Right cardiac atrium (tissue), 5 donors: ENCODE data around the gene MCM6. TPM values are rescaled to one million over a fixed set of nuclear protein-coding genes. Genes with fewer than 3 reads are reported as not detected.
"Not testable (repeated sequence)": the region's sequence is repeated elsewhere in the genome, so short reads cannot be mapped to it uniquely, and the experiment has no call there.

Experiments
- ATAC-seq, 2 donors: fragments of 200-7000 bp; cut with Tn5 transposase; one replicate each; pipeline versions ENCODE4 v1.8.0 to v1.9.1; 2020; ENCODE audit warnings: moderate library complexity in 2 of 2, mild to moderate bottlenecking in 1 of 2
- DNase-seq, 3 donors: peaks; one replicate each; pipeline ENCODE4 v3.0.0-alpha.2; 2020
- H3K27ac ChIP-seq: one replicate; pipeline ENCODE4 v1.5.1; 2013; ENCODE audit warnings: mild to moderate bottlenecking, low read length, control low read depth, moderate library complexity
- H3K27me3 ChIP-seq: one replicate; pipeline ENCODE4 v1.6.1; 2013; ENCODE audit not compliant: control insufficient read depth, insufficient read depth
- H3K4me1 ChIP-seq: one replicate; pipeline ENCODE4 v1.6.1; 2013; ENCODE audit warnings: low read length; ENCODE audit not compliant: control insufficient read depth, insufficient read depth
- H3K4me3 ChIP-seq: one replicate; pipeline ENCODE4 v1.5.1; 2013; ENCODE audit warnings: low read length, control low read depth
- H3K9me3 ChIP-seq: one replicate; pipeline ENCODE4 v1.6.1; 2013; ENCODE audit warnings: low read length; ENCODE audit not compliant: control insufficient read depth
- WGBS: extraction: QIAGEN DNeasy Blood & Tissue Kit; methylation state at CpG from one replicate; pipeline ENCODE4 v1.1.7; 2013; 5-methylcytosine and 5-hydroxymethylcytosine counted together
- intact Hi-C, 4 donors: fragments of 100-400 bp; cut with DNase I; formaldehyde crosslinking; loops; one replicate each; pipeline versions ENCODE4 v1.11.0 to v1.14.0; 2022 to 2023
- polyA plus RNA-seq: library from polyadenylated mRNA; stranded (reverse); fragments of 200-250 nt; gene quantifications from one replicate; pipeline ENCODE4 v1.2.3, GENCODE V29; 2013
- total RNA-seq, 4 donors: library from RNA; stranded (reverse); fragmentation: NEBNext Ultra II Directional; extraction: Animal tissue kit (Norgen Biotek cat#: 25700); gene quantifications; one replicate each; pipeline ENCODE4 v1.2.1, GENCODE V29; 2021
- donor health status: healthy with polysubstance abuse.
- donor health status: DM: no; HTN: yes; CAD: no.
- donor health status: DM: no; HTN: no; CAD: no.
- donor health status: DM: no; HTN: yes; CAD: no; lungs with severe emphysema.
- donor health status: DM: yes; HTN: yes; CAD: no.

The MCM6 gene
- total and polyA plus RNA-seq, 5 donors, result 2.5 to 5.8 (median 5.3) TPM

DNA sequence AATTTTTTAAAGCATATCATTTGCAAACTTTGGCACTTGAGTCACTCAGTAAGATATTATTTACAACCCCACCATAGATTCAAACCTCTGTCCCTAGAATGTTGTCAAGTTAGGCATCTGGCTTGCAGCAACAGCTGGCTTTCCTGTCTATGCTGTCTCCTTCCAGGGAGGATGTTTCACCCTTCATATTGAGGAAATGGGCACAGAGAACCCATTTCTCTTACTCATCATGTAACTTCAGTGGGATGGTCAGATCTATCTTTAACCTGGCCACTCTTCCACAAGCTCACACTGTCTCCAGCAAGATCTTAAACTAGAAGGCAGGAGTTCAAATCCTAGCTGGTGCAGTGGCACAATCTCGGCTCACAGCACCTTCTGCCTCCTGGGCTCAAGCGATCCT is 55.1 kb downstream of the MCM6 start:
- no peaks in the 10 kb centered on the region for H3K27me3 ChIP-seq
- no peak for DNase-seq
- no peak for ATAC-seq
- H3K4me1 ChIP-seq, result no peaks in the 10 kb centered on the region
- no peaks in the 10 kb centered on the region for H3K9me3 ChIP-seq
- no peak overlapping the region for H3K4me3 ChIP-seq
- H3K27ac ChIP-seq, result no peak overlapping the region
- intact Hi-C loops, result no loop called here
- WGBS, result 91% methylated on average over 2 of the region's 2 CpGs

GRCh38 chr2:135820003-135820618 is 56.1 kb downstream of the MCM6 start:
- WGBS, result 61% methylated on average over 9 of the region's 9 CpGs
- no peaks in the 10 kb centered on the region for H3K4me1 ChIP-seq
- H3K27me3 ChIP-seq, result no peaks in the 10 kb centered on the region
- no peak overlapping the region for H3K4me3 ChIP-seq
- DNase-seq, result no peak
- no peak for ATAC-seq
- intact Hi-C loops, result no loop called here
- no peaks in the 10 kb centered on the region for H3K9me3 ChIP-seq
- no peak overlapping the region for H3K27ac ChIP-seq

DNA sequence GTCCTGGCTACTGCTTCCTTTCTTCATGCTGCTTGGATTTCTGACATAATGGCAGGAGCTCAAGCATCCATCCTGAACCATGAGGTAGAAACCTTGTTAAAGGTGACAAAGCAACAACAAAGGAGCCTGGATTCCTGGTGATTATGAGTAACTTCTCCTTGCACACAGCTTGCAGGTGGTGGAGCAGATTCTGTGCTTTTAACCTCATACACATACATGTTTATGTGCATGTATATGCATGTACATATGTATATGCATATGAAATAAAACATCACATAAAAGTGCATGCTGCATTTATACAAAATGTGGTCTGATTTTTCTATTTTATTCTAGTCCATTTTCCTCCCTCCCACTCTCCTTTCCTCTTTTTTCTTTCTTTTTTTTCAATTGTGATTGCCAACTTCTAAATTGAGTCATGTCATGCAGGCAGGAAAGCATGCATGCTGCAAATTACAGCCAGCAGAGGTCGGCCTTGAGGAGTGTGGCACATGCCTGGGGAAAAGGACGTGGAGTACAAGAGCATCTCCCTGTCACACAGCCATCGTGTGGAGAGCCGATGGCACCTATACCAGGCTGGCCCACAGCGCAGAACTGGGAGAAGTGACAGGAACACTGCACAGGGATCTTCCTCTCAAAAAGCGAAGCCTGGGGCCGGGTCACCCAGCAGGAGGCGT is 57.2 kb downstream of the MCM6 start:
- Histone ChIP-seq H3K27ac (no peak overlapping the region), H3K4me1 (no peaks in the 10 kb centered on the region), H3K9me3 (no peaks in the 10 kb centered on the region), H3K4me3 (no peak overlapping the region), H3K27me3 (no peaks in the 10 kb centered on the region)
- WGBS, result 74% methylated on average over 8 of the region's 8 CpGs
- DNase-seq (no peak), ATAC-seq (no peak)
- intact Hi-C loops, result no loop called here

DNA sequence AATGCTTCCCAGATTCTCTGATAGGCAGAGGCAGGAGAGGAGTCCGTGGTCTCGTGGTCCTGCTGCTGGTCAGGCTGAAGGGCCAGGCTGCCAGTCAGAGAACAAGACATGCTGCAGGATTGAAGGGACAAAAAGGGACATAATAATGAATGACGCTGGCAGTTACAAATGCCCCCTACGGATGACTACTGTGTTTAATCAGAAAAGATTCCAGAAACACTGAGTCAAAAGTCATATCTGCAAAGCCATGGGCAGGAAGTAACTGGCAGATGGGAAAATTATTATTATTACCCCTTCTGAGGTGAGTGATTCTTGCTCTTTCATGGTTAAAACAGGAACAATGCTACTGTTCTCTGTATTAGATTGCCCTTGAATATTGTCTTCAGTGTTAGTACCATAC is 58.3 kb downstream of the MCM6 start:
- H3K27ac ChIP-seq, result no peak overlapping the region
- no peak for ATAC-seq
- no peaks in the 10 kb centered on the region for H3K27me3 ChIP-seq
- H3K4me1 ChIP-seq, result no peaks in the 10 kb centered on the region
- WGBS, result 55% methylated on average over 4 of the region's 4 CpGs
- no peak overlapping the region for H3K4me3 ChIP-seq
- H3K9me3 ChIP-seq, result no peaks in the 10 kb centered on the region
- intact Hi-C loops, result no loop called here
- DNase-seq, result no peak

- ATAC-seq (no peak), DNase-seq (no peak)
- H3K27me3 ChIP-seq, result no peaks in the 10 kb centered on the region
- 84% methylated on average over 18 of the region's 18 CpGs for WGBS
- H3K27ac ChIP-seq, result no peak overlapping the region
- no peak overlapping the region for H3K4me3 ChIP-seq
- no peaks in the 10 kb centered on the region for H3K9me3 ChIP-seq
- intact Hi-C loops, result no loop called here
- H3K4me1 ChIP-seq, result no peaks in the 10 kb centered on the region
Measured at GRCh38 chr2:135817466-135817865, 58.8 kb downstream of the MCM6 start.

GRCh38 chr2:135815269-135815668 is 61.0 kb downstream of the MCM6 start:
- DNase-seq (no peak), ATAC-seq (no peak)
- intact Hi-C loops, result no loop called here
- H3K4me1 ChIP-seq, result no peaks in the 10 kb centered on the region
- no peak overlapping the region for H3K4me3 ChIP-seq
- H3K27ac ChIP-seq, result no peak overlapping the region
- WGBS, result 78% methylated on average over 3 of the region's 3 CpGs
- no peaks in the 10 kb centered on the region for H3K27me3 ChIP-seq
- no peaks in the 10 kb centered on the region for H3K9me3 ChIP-seq

GRCh38 chr2:135812907-135813511 is 63.2 kb downstream of the MCM6 start:
- no peak for ATAC-seq
- H3K4me1 ChIP-seq, result no peaks in the 10 kb centered on the region
- no peak overlapping the region for H3K4me3 ChIP-seq
- no peak for DNase-seq
- H3K27ac ChIP-seq, result no peak overlapping the region
- intact Hi-C loops, result no loop called here
- H3K27me3 ChIP-seq, result no peaks in the 10 kb centered on the region
- no peaks in the 10 kb centered on the region for H3K9me3 ChIP-seq
- WGBS, result 79% methylated on average over 2 of the region's 2 CpGs

DNA sequence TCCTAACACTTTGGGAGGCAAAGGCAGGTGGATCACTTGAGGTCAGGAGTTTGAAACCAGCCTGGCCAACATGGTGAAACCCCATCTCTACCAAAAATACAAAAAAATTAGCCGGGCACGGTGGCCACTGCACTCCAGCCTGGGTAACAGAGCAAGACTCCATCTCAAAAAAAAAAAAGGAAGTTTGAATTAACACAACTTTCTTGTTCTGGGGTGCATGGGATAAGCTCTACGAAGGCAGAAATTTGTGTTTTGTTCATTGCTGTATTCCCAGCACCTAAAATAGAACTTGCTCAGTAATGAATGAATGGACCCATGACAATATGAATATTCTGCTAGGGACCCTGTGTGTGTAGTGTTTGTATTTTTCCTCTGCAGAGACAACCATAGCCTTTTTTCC is 68.4 kb downstream of the MCM6 start:
- ATAC-seq, H3K27me3 ChIP-seq, H3K27ac ChIP-seq, H3K9me3 ChIP-seq, DNase-seq, H3K4me3 ChIP-seq, H3K4me1 ChIP-seq, intact Hi-C loops: not testable (repeated sequence)
- 88% methylated on average over 3 of the region's 3 CpGs for WGBS

DNA sequence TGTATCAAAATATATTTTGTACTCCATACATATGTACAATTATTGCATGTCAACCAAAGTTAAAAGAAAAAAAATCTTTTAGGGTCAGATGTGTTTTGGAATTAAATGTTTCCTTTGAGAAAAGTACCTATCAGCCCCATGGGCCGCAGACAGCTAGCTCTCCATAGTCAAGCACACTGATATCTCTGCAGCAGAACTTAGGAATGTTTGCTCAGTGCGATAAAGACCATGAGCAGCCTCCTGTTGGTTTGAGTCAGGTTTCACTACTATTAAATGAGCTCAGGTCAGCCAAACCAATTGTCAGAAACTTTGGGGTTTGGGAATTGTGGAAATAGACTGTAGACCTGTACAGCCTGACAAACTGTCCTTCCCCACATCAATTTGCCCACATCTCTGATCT is 73.0 kb downstream of the MCM6 start:
- Histone ChIP-seq H3K4me1 (no peaks in the 10 kb centered on the region), H3K27me3 (no peaks in the 10 kb centered on the region), H3K9me3 (no peaks in the 10 kb centered on the region), H3K27ac (no peak overlapping the region), H3K4me3 (no peak overlapping the region)
- ATAC-seq (no peak), DNase-seq (no peak)
- intact Hi-C loops, result no loop called here
- WGBS, result 40% methylated on average over 2 of the region's 2 CpGs

GRCh38 chr2:135802350-135802749 is 73.9 kb downstream of the MCM6 start:
- H3K4me1 ChIP-seq, result no peaks in the 10 kb centered on the region
- no peak overlapping the region for H3K27ac ChIP-seq
- no peak overlapping the region for H3K4me3 ChIP-seq
- no peaks in the 10 kb centered on the region for H3K27me3 ChIP-seq
- H3K9me3 ChIP-seq, result no peaks in the 10 kb centered on the region
- no peak for ATAC-seq
- intact Hi-C loops, result no loop called here
- no peak for DNase-seq
- WGBS, result 62% methylated on average over 3 of the region's 3 CpGs

DNA sequence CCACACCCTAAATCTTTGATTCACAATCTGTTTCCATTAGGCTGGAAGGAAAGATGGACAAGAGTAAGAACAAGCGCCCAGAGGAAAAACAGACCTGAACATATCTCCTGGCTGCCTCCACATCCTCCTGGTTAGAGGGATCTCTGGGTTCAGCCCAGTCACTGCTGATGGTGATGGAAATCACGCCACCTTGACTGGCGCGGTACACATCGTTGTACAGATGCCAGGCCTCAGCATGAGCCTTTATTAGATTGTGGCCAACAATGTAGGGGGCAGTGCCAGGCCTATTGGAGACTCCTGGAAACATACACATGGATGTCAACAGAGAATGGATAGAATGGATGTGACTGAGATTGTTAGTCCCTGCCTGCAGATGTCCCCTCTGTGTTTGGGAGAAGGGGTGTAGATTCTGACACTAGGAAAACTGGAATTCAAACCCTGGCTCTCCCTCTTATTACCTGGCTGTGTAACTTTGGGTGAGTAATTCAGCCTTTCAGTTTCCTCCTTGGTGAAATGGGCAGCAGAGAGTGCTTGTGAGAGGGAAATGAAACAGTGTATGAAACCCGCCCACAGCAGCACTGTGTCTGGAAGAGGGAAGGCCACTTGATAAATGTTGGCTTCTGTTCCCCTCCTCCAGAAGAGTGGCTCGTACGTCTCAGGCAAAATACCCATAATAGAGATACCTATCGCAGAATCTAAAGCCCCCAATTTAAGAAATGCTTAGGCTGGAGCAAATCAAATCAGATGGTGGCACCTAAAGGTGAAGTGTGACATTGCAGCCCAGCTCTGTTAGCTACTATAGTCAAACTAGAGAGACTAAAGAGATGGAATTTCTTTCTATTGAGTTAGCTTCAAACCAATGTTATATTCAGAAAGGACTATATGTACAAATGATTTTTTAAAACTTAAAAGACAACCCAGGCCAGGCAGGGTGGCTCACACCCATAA is 75.5 kb downstream of the MCM6 start:
- intact Hi-C loops, result no loop called here
- H3K27ac ChIP-seq, result no peak overlapping the region

More for the DNA sequence above, 75.5 kb downstream of the MCM6 start:
- no peaks in the 10 kb centered on the region for H3K4me1 ChIP-seq
- DNase-seq (no peak), ATAC-seq (no peak)
- 83% methylated on average over 9 of the region's 9 CpGs for WGBS
- H3K27me3 ChIP-seq, result no peaks in the 10 kb centered on the region
- H3K4me3 ChIP-seq, result no peak overlapping the region
- H3K9me3 ChIP-seq, result no peaks in the 10 kb centered on the region
